K562 (cell line): ENCODE measurements around the gene PTGES3L. TPM values are rescaled to one million over a fixed set of nuclear protein-coding genes. Genes with fewer than 3 reads are reported as not detected.

Experiments
- FOSL1 ChIP-seq: fragments of 200-800 bp; sonication (Bioruptor generic); conservative IDR thresholded peaks from 2 replicates; pipeline ENCODE4 v1.6.1; 2016; ENCODE audit warnings: missing genetic modification characterization, missing compliant biosample characterization
- GTF2E2 ChIP-seq: fragments of 200-800 bp; sonication (Bioruptor generic); IDR thresholded peaks from 2 replicates; pipeline ENCODE4 v1.6.1; 2016; ENCODE audit warnings: missing genetic modification characterization, missing compliant biosample characterization
- HDAC2 ChIP-seq: fragments of 450-650 bp; IDR thresholded peaks from 2 replicates; pipeline ENCODE4 v1.6.1; 2016; ENCODE audit warnings: mild to moderate bottlenecking
- NR2C2 ChIP-seq, 2 experiments: fragments of 200-800 bp in 1 of 2; sonication (Bioruptor generic) in 1 of 2; sonication (generic) in 1 of 2; formaldehyde crosslinking in 1 of 2; IDR thresholded peaks; 2 replicates each; pipeline versions ENCODE4 v1.6.1 to v1.8.0; 2016 to 2022; ENCODE audit warnings: mild to moderate bottlenecking in 1 of 2, missing compliant biosample characterization in 1 of 2, missing genetic modification characterization in 1 of 2, missing genetic modification reagents in 1 of 2
- PKNOX1 ChIP-seq: fragments of 450-650 bp; IDR thresholded peaks from 2 replicates; pipeline ENCODE4 v1.6.1; 2016
- POLR2AphosphoS5 ChIP-seq: IDR thresholded peaks from 2 replicates; pipeline ENCODE4 v1.6.1; 2011; ENCODE audit warnings: mild to moderate bottlenecking, low read depth, low read length, moderate library complexity; ENCODE audit not compliant: control insufficient read depth, insufficient read depth
- POLR2G ChIP-seq: fragments of 200-400 bp; formaldehyde crosslinking; IDR thresholded peaks from 2 replicates; pipeline ENCODE4 v1.6.1; 2017; ENCODE audit warnings: low read depth, mild to moderate bottlenecking, antibody characterized with exemption, low read length, moderate library complexity
- RAD21 ChIP-seq, 2 experiments: fragments of 250-450 bp in 1 of 2; fragments of 450-650 bp in 1 of 2; sonication (Bioruptor Pico) in 1 of 2; formaldehyde crosslinking in 1 of 2; IDR thresholded peaks in 1 of 2; conservative IDR thresholded peaks in 1 of 2; 2 replicates each; pipeline versions ENCODE4 v1.4.0 to v1.8.0; 2020 to 2022; ENCODE audit warnings: mild to moderate bottlenecking in 2 of 2, moderate library complexity in 1 of 2
- RERE ChIP-seq: sonication (generic); formaldehyde crosslinking; IDR thresholded peaks from 2 replicates; pipeline ENCODE4 v1.8.0; 2023; ENCODE audit warnings: missing genetic modification reagents, mild to moderate bottlenecking, borderline replicate concordance
- SIX5 ChIP-seq, 2 experiments: IDR thresholded peaks; 2 replicates each; pipeline ENCODE4 v1.6.1; 2011; ENCODE audit warnings: low read length in 2 of 2, borderline replicate concordance in 1 of 2, low read depth in 1 of 2, mild to moderate bottlenecking in 1 of 2, moderate library complexity in 1 of 2; ENCODE audit not compliant: insufficient read depth in 1 of 2
- SMAD3 ChIP-seq: fragments of 450-650 bp; formaldehyde crosslinking; conservative IDR thresholded peaks from 2 replicates; pipeline ENCODE4 v1.4.0; 2020; ENCODE audit warnings: mild to moderate bottlenecking
- TBP ChIP-seq: optimal IDR thresholded peaks from 2 replicates; pipeline ENCODE3; 2011; ENCODE audit warnings: low read depth, low read length, improper control_type of control experiment
- YY1 ChIP-seq, 3 experiments: IDR thresholded peaks; 2 replicates each; pipeline ENCODE4 v1.6.1; 2011; ENCODE audit warnings: low read length in 2 of 3, mild to moderate bottlenecking in 2 of 3, moderate library complexity in 2 of 3, borderline replicate concordance in 1 of 3, control low read depth in 1 of 3, low read depth in 1 of 3; ENCODE audit not compliant: insufficient read depth in 3 of 3, insufficient replicate concordance in 2 of 3, control insufficient read depth in 1 of 3, insufficient read length in 1 of 3; ENCODE audit errors: extremely low read depth in 1 of 3
- ZNF518B ChIP-seq: fragments of 250-450 bp; sonication (Bioruptor Pico); IDR thresholded peaks from 2 replicates; pipeline ENCODE4 v1.5.0; 2021; ENCODE audit warnings: mild to moderate bottlenecking, moderate library complexity
- polyA plus RNA-seq, 8 experiments: library from polyadenylated mRNA; depleted of rRNA in 4 of 8; stranded (reverse) in 5 of 8; unstranded in 3 of 8; fragments of >200 nt; fragmentation: Nextera tagmentation in 2 of 8; fragmentation: Illumina TruSeq in 1 of 8; extraction: Ambion mirVana in 2 of 8; extraction: Trizol in 1 of 8; gene quantifications; 2 replicates each; pipeline versions ENCODE4 v1.2.1 to v1.2.3, GENCODE V29; 2011 to 2014; ENCODE audit warnings: inconsistent platforms in 1 of 8, missing spikeins in 1 of 8
- total RNA-seq, 7 experiments: library from RNA; depleted of rRNA in 6 of 7; stranded (reverse); fragments of >200 nt in 6 of 7; fragmentation: Illumina TruSeq in 2 of 7; extraction: Trizol in 2 of 7; gene quantifications; 2 replicates each; pipeline versions ENCODE4 v1.2.1 to v1.2.3, GENCODE V29; 2011 to 2021; ENCODE audit warnings: low replicate concordance in 1 of 7

The PTGES3L gene
- total and polyA plus RNA-seq, 9 of the 15 experiments (the other 6 are each of a cell fraction or from before 2014, with no cell fraction given), result 6.0 to 16.0 (median 9.6) TPM

GRCh38 chr17:42980766-42981397, 1.0 kb upstream of the PTGES3L start (continued):
- TF ChIP-seq RERE (CRISPR knock-in tag), result no peak
- peak; percentile 58; the same call in 1 of the 2 replicates for TF ChIP-seq HDAC2
- TF ChIP-seq RAD21 (CRISPR knock-in tag; conservative IDR thresholded peaks at IDR 0.05 in 1 of 2, IDR thresholded peaks at IDR 0.05 in 1 of 2), result peak in 1 of 2 experiments; percentile 61; a peak in 2 of 4 replicates
- 0 out of 2 replicates have a peak, but pooled peaks have one; percentile 12 for TF ChIP-seq NR2C2 (CRISPR knock-in tag; IDR thresholded peaks at IDR 0.05)
- no peak; the same call in 1 of the 2 replicates for TF ChIP-seq NR2C2 (tag; IDR thresholded peaks at IDR 0.05)
- 0 out of 2 replicates have a peak, but pooled peaks have one; percentile 8 for TF ChIP-seq PKNOX1
- peak in 1 of 3 experiments; percentile 27 for TF ChIP-seq YY1 (IDR thresholded peaks at IDR 0.05; ENCODE audit: borderline replicate concordance in 1 of 3, control insufficient read depth in 1 of 3, extremely low read depth in 1 of 3, insufficient read depth in 3 of 3, insufficient read length in 1 of 3, insufficient replicate concordance in 2 of 3, low read depth in 1 of 3, low read length in 2 of 3)
- 0 out of 2 replicates have a peak, but pooled peaks have one; percentile 12 for TF ChIP-seq FOSL1 (tag)
- TF ChIP-seq TBP, result peak; percentile 11
- TF ChIP-seq POLR2G, result peak; percentile 78
- no peak for TF ChIP-seq GTF2E2 (tag)
- TF ChIP-seq POLR2AphosphoS5, result 0 out of 2 replicates have a peak, but pooled peaks have one; percentile 47
- TF ChIP-seq ZNF518B (CRISPR knock-in tag), result no peak
- TF ChIP-seq SIX5 (IDR thresholded peaks at IDR 0.05; ENCODE audit: borderline replicate concordance in 1 of 2, insufficient read depth in 1 of 2, low read depth in 1 of 2, low read length in 2 of 2), result no peak
- no peak for TF ChIP-seq SMAD3
